GM19328 (cell line): ENCODE results near the gene FRRS1.
"Not testable (repeated sequence)": the region's sequence is repeated elsewhere in the genome, so short reads cannot be mapped to it uniquely, and the experiment has no call there.

Experiments used
- ATAC-seq: cut with Tn5 transposase; IDR thresholded peaks from one replicate; pipeline ENCODE4 v1.9.1; 2021; ENCODE audit warnings: mild to moderate bottlenecking, moderate library complexity; ENCODE audit not compliant: unreplicated experiment

The FRRS1 gene, protein sequence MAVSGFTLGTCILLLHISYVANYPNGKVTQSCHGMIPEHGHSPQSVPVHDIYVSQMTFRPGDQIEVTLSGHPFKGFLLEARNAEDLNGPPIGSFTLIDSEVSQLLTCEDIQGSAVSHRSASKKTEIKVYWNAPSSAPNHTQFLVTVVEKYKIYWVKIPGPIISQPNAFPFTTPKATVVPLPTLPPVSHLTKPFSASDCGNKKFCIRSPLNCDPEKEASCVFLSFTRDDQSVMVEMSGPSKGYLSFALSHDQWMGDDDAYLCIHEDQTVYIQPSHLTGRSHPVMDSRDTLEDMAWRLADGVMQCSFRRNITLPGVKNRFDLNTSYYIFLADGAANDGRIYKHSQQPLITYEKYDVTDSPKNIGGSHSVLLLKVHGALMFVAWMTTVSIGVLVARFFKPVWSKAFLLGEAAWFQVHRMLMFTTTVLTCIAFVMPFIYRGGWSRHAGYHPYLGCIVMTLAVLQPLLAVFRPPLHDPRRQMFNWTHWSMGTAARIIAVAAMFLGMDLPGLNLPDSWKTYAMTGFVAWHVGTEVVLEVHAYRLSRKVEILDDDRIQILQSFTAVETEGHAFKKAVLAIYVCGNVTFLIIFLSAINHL

DNA sequence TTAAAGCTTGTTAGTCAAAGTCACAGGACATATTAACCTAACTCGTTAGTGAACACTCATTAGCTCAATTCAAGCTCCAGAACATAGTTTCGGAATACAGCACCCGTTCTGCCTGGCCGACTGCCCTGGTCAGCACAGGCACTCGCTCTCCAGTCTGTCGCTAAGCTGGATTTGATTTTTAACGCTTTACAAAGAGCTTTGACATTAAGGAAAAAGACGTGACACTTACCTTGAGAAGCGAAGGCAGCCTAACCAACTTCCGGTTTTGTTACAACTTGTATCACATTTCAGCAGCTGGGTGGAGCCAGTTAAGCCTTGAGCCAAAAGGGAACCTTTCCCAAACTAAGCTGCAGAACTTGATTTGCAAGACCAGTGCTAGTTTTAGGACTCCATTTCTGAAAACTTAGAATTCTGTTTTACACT, at the start of gene FRRS1:
TSS of gene FRRS1 (minus strand) at position 258 of the 423 bp plus-strand sequence. CDS start 17,867 bp downstream, outside the sequence.
- peak; percentile 86 for ATAC-seq

DNA sequence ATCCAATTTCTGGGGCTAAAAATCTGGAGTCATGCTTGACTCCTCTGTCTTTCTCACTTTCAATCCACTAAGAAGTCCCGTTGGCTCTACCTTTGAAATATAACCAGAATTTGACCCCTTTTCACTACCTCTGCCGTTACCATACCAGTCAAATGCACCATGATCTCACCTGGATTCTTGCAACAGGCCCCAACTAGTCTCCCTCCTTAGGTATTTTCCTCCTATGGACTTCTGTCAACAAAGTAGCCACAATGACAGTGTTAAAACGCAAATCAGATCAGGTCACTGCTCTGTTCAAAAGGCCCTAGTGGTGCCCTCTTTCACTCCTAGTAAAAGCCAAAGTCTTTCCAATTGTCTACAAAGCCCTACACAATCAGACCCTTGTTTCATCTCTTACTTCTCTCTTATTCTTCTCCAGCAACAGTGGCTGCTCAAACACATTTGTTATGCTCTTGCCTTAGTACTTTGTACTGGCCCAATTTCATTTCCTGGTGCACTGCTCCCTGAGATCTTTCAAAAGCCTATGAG, 48.0 kb upstream of the FRRS1 start:
- no peak for ATAC-seq

DNA sequence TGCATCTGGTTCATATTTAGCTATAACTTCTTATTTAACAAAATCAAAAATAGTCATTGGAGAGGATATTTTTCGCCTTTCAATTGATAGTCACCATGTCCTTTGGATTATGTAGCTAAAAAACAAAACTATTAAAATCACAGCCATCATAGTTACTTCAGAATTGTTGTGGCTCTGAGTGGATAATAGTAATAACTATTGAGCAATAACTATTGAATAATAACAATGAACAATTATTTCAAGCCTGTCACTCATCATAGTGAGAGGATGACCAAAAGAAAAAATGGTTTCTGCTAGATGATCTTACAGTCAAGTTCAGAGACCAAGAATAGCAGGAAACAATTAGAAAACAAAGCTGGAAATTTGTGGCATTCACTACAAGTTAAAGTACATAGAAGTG, 45.3 kb upstream of the FRRS1 start:
- ATAC-seq = no peak

DNA sequence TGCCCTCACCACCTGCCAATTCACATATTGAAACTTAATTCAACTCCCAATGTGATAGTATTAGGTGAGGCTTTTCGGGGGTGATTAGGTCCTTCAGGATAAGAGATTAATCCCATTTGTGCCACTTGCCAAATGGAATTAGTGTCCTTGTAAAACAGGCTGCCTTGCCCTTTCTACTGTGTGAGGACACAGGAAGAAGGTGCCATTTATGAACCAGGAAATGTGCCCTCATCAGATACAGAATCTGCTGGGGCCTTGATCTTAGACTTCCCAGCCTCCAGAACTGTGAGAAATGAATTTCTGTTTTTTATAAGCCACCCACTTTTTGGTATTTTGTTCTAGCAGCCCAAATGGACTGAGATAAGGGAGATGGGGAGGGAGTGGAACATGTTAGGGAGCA, 44.6 kb upstream of the FRRS1 start:
- no peak for ATAC-seq

DNA sequence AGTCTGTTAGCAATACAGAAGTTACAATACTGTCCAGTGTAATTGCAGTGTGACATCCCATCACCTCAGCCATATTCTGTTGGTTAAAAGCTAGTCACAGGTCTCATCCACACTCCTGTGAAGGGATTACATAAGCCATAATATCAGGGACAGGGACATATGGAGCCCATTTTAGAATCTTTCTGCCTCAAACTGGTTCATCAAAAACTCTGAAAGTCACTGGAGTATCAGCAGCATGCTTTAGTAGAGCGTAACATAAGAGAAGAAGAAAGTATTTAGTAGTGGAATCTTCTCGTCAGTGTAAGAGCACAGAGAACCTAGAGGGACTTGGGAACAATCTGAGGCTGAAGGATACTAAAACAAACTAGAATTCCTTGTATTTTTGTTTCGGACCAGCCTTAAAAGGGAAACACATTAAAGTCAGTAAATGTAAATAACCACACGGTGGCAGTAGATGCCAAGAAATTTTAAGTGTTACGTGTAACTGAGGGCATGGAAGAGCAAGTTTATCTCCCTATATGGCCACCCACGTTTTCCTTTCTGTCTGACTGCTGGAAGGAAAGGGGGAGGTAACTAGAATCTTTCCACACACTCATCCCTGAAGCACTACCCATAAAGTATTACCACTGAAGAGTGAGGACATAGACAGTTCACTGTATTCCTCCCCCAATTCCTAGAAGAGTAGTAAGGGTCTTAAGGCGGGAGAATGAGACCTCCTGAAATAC, 42.1 kb upstream of the FRRS1 start:
- no peak for ATAC-seq

DNA sequence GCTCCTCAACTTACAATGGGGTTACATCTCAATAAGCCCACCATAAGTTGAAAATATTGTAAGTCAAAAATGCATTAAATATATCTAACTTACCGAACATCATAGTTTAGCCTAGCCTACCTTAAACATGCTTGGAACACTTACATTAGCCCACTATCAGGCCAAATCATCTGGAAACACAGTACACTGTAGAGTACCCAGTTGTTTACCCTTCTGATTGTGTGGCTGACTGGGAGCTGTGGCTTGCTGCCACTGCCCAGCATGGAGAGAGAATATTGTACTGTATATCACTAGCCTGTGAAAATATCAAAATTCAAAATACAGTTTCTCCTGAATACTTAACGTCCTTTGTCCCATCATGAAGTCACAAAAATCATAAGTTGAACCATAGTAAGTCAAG, 40.4 kb upstream of the FRRS1 start:
- no peak for ATAC-seq

DNA sequence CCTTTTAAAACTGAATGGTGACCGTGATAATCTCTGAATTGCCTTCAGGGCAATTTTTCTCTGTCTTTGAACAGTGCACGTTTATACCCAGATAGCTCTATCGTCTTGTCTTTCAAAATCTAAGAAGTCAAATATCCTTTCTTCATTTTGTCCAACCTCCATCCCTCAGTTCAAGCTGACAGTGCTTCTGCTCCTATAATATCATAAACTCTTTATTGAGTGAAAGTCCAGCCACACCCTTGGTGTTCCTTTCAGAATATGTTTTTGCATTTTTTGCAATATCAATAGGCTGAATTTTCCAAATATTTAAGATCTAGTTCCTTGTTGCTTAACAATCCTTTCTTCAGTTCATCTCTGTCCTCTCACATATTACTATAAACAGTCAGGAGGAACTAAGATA, 35.1 kb upstream of the FRRS1 start:
- no peak for ATAC-seq

DNA sequence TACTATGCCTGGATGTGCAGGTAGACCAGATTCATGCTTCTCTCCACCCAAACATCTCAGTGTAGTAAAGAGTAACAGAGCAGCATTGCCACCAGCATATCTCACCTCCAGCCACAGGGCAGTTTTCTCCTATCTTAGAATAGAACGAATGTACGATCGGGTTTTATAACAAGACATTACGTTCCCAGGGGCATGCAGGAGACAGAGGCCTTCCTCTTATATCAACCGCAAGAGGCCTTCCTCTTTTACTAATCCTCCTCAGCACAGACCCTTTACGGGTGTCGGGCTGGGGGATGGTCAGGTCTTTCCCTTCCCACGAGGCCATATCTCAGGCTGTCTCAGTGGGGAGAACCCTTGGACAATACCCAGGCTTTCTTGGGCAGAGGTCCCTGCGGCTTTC, 27.4 kb upstream of the FRRS1 start:
- ATAC-seq = not testable (repeated sequence)

DNA sequence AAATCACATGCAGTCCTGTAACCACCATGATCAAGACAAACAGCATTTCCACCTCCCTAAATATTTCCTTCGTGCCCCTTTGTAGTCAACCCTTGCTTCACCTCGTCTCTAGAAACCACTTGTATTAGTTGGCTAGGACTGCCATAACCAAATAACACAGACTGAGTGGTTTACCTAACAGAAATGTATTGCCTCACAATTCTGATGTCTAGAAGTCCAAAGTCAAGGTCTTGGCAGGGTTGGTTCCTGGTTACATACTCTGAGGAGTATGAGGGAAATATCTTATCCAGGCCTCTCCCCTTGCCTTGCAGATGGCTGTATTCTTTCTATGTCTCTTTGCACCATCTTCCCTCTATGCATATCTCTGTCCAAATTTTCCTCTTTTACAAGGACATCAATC, 23.3 kb upstream of the FRRS1 start:
- ATAC-seq = no peak

DNA sequence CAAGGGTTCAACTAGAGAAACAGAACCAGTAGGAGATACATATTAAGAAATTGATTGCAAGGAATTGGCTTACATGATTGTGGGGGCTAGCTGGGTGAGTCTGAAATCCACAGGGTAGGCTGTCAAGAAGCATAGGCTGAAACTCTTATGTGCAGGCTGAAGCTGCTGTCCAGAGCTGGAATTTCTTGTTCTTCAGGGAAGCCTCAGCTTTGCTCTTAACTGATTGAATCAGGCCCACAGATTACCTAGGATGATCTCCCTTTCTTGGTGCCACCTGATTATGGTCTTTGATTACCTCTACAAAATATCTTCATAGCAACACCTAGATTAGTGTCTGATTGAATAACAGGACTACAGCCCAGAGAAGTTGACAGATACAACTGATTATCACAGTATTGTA, 22.5 kb upstream of the FRRS1 start:
- ATAC-seq = no peak

DNA sequence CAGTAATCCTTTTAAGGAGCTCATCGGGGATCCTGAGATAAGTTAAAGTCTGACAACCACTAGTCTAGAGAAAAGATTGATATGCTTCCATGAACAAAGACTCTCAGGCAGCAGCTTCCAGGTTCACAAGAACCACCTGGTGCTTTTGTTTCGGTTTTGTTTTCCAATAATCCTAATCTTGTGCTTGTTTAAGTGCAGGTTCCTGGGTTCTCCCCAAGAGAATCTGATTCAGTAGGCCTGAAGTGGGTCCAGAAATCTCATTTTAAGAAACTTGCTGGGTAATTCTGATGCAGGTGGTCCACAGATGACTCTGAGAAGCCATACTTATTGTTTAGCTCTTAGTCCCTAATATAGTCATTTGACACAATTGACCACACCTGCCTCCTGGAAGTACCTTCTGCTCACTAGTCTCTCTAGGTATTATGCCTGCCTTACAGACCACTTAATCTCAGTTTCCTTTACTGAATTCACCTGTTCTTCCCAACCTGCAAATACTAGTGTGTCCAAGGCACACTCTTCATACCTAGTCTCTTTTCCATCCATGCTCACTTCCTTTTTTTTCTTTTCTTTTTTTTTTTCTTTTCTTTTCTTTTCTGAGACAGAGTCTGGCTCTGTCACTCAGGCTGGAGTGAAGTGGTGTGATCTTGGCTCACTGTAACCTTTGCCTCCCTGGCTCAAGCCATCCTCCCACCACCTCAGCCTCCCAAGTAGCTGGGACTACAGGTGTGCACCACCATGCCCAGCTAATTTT, 20.5 kb upstream of the FRRS1 start:
- peak; percentile 69 for ATAC-seq

DNA sequence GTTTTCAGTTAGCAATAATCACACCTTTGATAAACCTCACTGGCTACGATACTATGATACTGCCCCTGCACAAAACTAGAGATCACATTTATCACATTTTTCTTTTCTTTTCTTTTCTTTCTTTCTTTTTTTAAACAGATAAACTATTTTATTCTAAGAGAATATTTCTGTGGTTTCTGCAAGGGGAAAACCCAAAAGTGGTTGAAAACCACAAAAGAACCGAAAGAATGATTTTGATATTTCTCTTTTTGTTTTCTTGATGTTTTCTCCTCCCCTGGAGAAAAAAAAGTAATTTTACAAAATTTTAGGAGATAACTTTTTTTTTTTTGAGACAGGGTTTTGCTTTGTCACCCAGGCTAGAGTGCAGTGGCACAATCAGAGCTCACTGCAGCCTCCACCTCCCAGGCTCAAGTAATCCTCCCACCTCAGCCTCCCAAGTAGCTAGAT, 18.4 kb upstream of the FRRS1 start:
- no peak for ATAC-seq

DNA sequence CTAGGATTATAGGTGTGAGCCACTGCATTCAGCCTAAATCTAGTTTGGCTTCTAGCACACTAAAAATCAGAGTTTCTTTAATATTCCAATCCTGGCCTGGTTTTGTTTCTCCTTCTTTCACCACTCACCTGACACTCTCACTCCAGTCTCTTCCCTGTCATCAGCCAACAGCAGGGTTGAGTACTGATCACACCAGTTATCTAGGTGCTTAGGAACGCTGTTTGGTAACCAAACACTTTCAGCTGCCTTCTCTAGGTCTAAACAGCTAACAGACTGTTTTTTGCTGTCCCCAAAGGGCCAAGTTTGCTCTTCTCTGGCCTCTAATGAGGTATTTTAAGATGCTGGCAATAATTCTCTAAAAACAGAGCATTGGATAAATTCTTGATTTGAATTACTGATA, 17.7 kb upstream of the FRRS1 start:
- peak; percentile 35 for ATAC-seq

DNA sequence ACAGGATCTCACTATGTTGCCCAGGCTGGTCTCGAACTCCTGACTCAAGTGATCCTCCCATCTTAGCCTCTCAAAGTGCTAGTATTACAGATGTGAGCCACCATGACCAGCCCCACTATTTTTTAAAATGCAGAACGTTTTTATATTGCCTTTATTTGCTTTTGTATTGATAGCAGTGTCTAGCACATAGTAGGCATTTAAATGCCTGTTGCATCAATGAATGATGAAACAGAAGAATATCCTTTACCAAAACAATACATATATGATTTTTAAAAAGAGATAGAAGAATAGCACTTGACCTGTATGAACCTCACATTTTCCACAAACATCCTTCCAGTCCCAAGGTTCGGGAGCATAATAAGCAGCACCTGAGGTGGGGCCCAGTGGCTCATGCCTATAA, 16.5 kb upstream of the FRRS1 start:
- no peak for ATAC-seq

DNA sequence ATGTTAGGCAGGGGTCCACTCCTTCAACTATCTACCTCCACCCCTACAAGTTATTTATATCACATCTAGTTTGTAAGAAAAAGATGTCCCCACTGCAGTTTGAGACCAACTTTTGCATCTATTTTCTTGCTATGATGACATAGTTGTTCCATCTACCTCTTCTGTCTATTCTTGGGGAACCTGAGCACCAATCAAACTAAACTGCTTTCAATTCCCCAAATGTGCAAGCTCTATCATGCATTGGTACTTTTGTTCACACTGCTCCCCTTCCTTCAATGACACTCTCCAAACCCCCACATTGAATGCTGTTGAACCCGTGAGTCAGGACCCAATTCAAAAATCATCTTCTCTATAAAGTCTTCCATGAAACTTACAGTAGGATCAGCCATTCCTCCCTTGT, 16.0 kb upstream of the FRRS1 start:
- no peak for ATAC-seq

DNA sequence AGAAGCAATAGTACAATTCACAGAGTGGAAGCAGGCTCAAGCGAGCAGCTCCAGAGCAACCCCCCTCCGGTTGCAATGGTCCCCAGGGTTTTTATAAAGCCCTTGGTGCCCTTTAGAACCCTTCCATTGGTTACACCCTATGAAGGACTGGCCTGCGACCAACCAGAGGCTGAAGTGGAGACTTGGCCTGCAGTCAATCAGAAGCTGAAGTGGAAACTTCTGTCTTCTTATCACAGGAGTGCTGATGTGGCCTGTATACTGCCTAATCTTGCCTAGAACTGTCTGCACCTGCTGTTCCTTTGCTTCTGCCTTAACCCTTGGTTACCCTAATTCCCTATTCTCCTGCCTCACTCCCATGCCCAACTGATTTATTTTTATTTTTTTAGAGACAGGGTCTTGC, 15.4 kb upstream of the FRRS1 start:
- ATAC-seq = no peak

DNA sequence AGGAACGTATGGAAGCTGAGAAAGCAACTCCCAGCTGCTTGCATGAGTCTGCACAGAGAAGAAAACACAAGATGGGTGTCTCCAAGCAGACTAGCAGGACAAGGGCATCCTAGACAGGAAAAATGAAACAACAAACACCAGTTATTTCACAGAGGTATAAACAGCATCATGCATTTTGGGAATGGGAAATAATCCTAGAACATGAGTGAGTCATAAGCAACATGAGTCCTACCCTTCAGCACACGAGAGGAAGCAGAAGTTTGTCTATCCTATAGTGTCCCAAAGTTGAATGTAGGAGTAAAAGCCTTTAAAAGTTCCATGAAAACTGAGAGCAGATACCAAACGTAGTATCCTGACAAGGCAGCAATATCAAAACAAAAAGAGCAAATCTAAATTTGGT, 11.3 kb upstream of the FRRS1 start:
- no peak for ATAC-seq

DNA sequence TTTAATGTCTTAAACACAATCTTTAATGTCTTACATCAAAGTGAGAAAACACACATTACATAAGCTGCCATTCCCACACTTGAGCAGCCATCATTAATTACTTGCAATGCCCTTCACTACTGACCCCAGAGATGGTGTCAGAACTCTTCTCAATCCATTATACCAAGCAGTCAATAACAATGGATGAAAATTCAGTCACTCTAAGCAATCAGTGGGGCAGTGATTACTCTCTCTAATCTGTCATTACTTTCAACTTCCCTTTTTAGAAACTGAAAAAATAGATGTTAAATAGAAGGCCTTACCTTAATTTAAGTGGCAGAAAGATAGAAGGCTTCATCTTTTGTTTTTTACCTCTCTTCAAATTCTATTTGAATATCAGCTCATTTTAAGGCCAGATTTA, 9.7 kb upstream of the FRRS1 start:
- no peak for ATAC-seq

DNA sequence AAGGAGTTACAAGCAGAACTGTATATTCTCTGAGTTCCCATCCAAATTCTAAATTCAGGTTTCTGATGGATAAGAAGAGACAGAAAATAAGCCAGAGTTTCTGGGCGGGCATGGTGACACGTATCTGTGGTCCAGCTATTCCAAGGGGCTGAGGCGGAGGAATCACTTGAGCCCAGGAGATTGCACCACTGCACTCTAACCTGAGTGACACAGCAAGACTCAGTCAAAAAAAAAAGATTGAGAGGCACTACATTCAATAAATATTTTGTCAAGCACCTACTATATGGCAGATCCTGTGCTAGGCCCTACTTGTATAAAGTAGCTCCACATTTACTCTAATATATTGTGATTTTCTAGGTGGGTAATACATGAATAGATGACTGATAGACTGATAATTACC, 6.4 kb upstream of the FRRS1 start:
- no peak for ATAC-seq

DNA sequence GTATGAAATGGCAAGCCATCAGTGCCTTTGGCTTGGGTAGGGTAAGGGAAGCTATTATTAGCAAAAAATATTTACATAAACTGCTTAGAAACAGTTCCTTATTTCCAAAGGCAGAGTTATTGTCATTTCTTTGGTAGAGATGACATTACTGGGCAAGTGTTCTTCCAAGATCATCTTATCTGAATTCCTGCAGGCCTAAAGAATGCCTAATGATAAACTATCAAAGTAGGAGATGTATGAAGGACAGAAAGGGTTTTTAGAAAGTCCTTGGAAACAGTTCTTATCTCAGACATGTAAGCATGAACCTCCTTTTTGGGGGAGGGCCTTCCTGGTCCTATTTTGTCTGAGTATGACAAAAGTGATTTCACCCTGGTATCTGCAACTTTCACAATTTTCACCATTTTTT, 5.1 kb upstream of the FRRS1 start:
- ATAC-seq = no peak
